H1 (cell line): ENCODE results near the gene PPP1R17. TPM values are rescaled to one million over a fixed set of nuclear protein-coding genes. Genes with fewer than 3 reads are reported as not detected.

Source experiments
- CTCF ChIA-PET: fragments of 300-600 bp; sonication (Branson Sonifier 250); formaldehyde crosslinking; loops from one replicate; lab custom pipeline; 2021; ENCODE audit not compliant: partially characterized antibody; lab: Charles Lee
- POLR2A ChIA-PET: fragments of 300-600 bp; sonication (Branson Sonifier 250); formaldehyde crosslinking; loops from one replicate; lab custom pipeline; 2021; ENCODE audit warnings: inconsistent platforms; ENCODE audit not compliant: partially characterized antibody; lab: Charles Lee
- DNase-seq, 2 experiments: peaks; one replicate each; pipeline versions ENCODE4 v3.0.0 to v3.0.0-alpha.2; 2010 to 2022; ENCODE audit warnings: low spot score in 2 of 2, low read depth in 1 of 2, mixed read lengths in 1 of 2
- FAIRE-seq: peaks from 2 replicates; lab custom pipeline; 2011; peaks lifted over from hg19 to GRCh38; lab: Jason Lieb, UNC
- H2AFZ ChIP-seq: 2 replicates; pipeline ENCODE4 v1.8.1; 2012; ENCODE audit warnings: low read length, inconsistent platforms
- H2AK5ac ChIP-seq: 2 replicates; pipeline ENCODE4 v1.6.1; 2013; ENCODE audit warnings: low read depth, low read length
- H2BK120ac ChIP-seq: replicated peaks from 2 replicates; pipeline ENCODE3; 2013; ENCODE audit warnings: low read depth, low read length, inconsistent platforms
- H2BK12ac ChIP-seq: 2 replicates; pipeline ENCODE4 v1.6.1; 2013; ENCODE audit warnings: low read depth, low read length
- H2BK15ac ChIP-seq: 2 replicates; pipeline ENCODE4 v1.6.1; 2013; ENCODE audit warnings: low read length
- H2BK20ac ChIP-seq: 2 replicates; pipeline ENCODE4 v1.6.1; 2013; ENCODE audit warnings: low read length
- H2BK5ac ChIP-seq: 2 replicates; pipeline ENCODE4 v1.6.1; 2013; ENCODE audit warnings: low read depth, low read length
- H3K14ac ChIP-seq: 2 replicates; pipeline ENCODE4 v1.6.1; 2013; ENCODE audit warnings: inconsistent platforms; ENCODE audit not compliant: insufficient read length
- H3K18ac ChIP-seq: 2 replicates; pipeline ENCODE4 v1.6.1; 2013; ENCODE audit warnings: low read length; ENCODE audit errors: extremely low read depth
- H3K23ac ChIP-seq: 2 replicates; pipeline ENCODE4 v1.6.1; 2013; ENCODE audit warnings: inconsistent platforms; ENCODE audit not compliant: insufficient read length
- H3K23me2 ChIP-seq: 2 replicates; pipeline ENCODE4 v1.6.1; 2013; ENCODE audit warnings: low read depth, low read length
- H3K27ac ChIP-seq: 2 replicates; pipeline ENCODE4 v1.6.1; 2011; ENCODE audit warnings: low read depth, low read length, inconsistent platforms
- H3K27me3 ChIP-seq, 4 experiments: replicated peaks in 1 of 4; 1 replicate in 1 of 4; 2 replicates in 3 of 4; pipeline versions ENCODE4 v1.6.1 to v1.8.1; 2011 to 2013; ENCODE audit warnings: low read length in 3 of 4, mild to moderate bottlenecking in 3 of 4, inconsistent platforms in 2 of 4, mixed read lengths in 2 of 4, moderate library complexity in 1 of 4; ENCODE audit not compliant: control insufficient read depth in 3 of 4, insufficient read depth in 3 of 4; ENCODE audit errors: extremely low read depth in 1 of 4
- H3K36me3 ChIP-seq, 4 experiments: 2 replicates each; pipeline versions ENCODE4 v1.6.1 to v1.8.1; 2011 to 2013; ENCODE audit warnings: mild to moderate bottlenecking in 4 of 4, low read length in 3 of 4, moderate library complexity in 2 of 4, control low read depth in 1 of 4, inconsistent platforms in 1 of 4; ENCODE audit not compliant: insufficient read depth in 4 of 4, control insufficient read depth in 2 of 4
- H3K4ac ChIP-seq: replicated peaks from 2 replicates; pipeline ENCODE3; 2013; ENCODE audit warnings: low read length, low read depth, mixed read lengths, inconsistent platforms; ENCODE audit not compliant: insufficient read length
- H3K4me1 ChIP-seq, 4 experiments: replicated peaks in 1 of 4; 1 replicate in 1 of 4; 2 replicates in 3 of 4; pipeline versions ENCODE4 v1.6.1 to v1.8.1; 2011 to 2013; ENCODE audit warnings: low read length in 3 of 4, inconsistent platforms in 2 of 4, mixed read lengths in 1 of 4; ENCODE audit not compliant: insufficient read depth in 4 of 4, control insufficient read depth in 3 of 4
- H3K4me2 ChIP-seq, 2 experiments: 2 replicates each; pipeline versions ENCODE4 v1.6.1 to v1.8.1; 2011 to 2013; ENCODE audit warnings: low read depth in 2 of 2, low read length in 2 of 2, control low read depth in 1 of 2, inconsistent platforms in 1 of 2, mild to moderate bottlenecking in 1 of 2; ENCODE audit not compliant: insufficient read depth in 1 of 2
- H3K4me3 ChIP-seq, 4 experiments: fragments of 200-600, 300-600 bp in 1 of 4; sonication (generic), shearing (Covaris generic), sonication (Bioruptor Twin) in 1 of 4; 2 replicates each; pipeline versions ENCODE4 v1.5.1 to v1.8.1; 2011 to 2016; ENCODE audit warnings: low read length in 4 of 4, low read depth in 3 of 4, control low read depth in 2 of 4, inconsistent platforms in 2 of 4, mild to moderate bottlenecking in 2 of 4, mixed read lengths in 1 of 4, moderate library complexity in 1 of 4; ENCODE audit not compliant: insufficient read depth in 2 of 4; ENCODE audit errors: extremely low read depth in 1 of 4
- H3K56ac ChIP-seq: replicated peaks from 2 replicates; pipeline ENCODE3; 2013; ENCODE audit warnings: low read depth, mild to moderate bottlenecking, mixed read lengths, low read length, inconsistent platforms; ENCODE audit not compliant: insufficient read length
- H3K79me1 ChIP-seq: 2 replicates; pipeline ENCODE4 v1.6.1; 2013; ENCODE audit warnings: low read depth, low read length, control low read depth
- H3K79me2 ChIP-seq, 2 experiments: 2 replicates each; pipeline versions ENCODE4 v1.6.1 to v1.8.1; 2012 to 2013; ENCODE audit warnings: low read length in 2 of 2, mild to moderate bottlenecking in 2 of 2, inconsistent platforms in 1 of 2; ENCODE audit not compliant: insufficient read depth in 2 of 2, control insufficient read depth in 1 of 2
- H3K9ac ChIP-seq, 4 experiments: replicated peaks in 1 of 4; 1 replicate in 1 of 4; 2 replicates in 3 of 4; pipeline versions ENCODE4 v1.6.1 to v1.8.1; 2011 to 2013; ENCODE audit warnings: low read depth in 3 of 4, low read length in 3 of 4, control low read depth in 2 of 4, mild to moderate bottlenecking in 2 of 4, moderate library complexity in 2 of 4, inconsistent platforms in 1 of 4; ENCODE audit errors: extremely low read depth in 1 of 4
- H3K9me3 ChIP-seq, 2 experiments: 2 replicates each; pipeline versions ENCODE4 v1.6.1 to v1.8.1; 2012 to 2013; ENCODE audit warnings: mild to moderate bottlenecking in 2 of 2, moderate library complexity in 2 of 2, control low read depth in 1 of 2, inconsistent platforms in 1 of 2, low read depth in 1 of 2, low read length in 1 of 2, mixed read lengths in 1 of 2; ENCODE audit not compliant: insufficient read depth in 2 of 2
- H4K20me1 ChIP-seq, 2 experiments: replicated peaks in 1 of 2; 2 replicates each; pipeline versions ENCODE3 to v1.8.1; 2011 to 2013; ENCODE audit warnings: inconsistent platforms in 2 of 2, low read length in 2 of 2, mild to moderate bottlenecking in 1 of 2; ENCODE audit not compliant: insufficient read depth in 2 of 2, control insufficient read depth in 1 of 2
- H4K5ac ChIP-seq: 2 replicates; pipeline ENCODE4 v1.6.1; 2013; ENCODE audit warnings: low read length, low read depth, mixed read lengths, inconsistent platforms; ENCODE audit not compliant: insufficient read length
- H4K8ac ChIP-seq: 2 replicates; pipeline ENCODE4 v1.8.0; 2013; ENCODE audit warnings: mild to moderate bottlenecking, moderate library complexity, low read length, inconsistent platforms; ENCODE audit not compliant: insufficient read depth; ENCODE audit errors: extremely low read depth
- H4K91ac ChIP-seq: replicated peaks from 2 replicates; pipeline ENCODE3; 2013; ENCODE audit warnings: low read length, mixed read lengths, inconsistent platforms; ENCODE audit not compliant: insufficient read length
- ASH2L ChIP-seq: fragments of 200-600, 300-600 bp; sonication (generic); IDR thresholded peaks from one replicate; pipeline ENCODE4 v1.7.1; 2017; ENCODE audit warnings: low read length
- CEBPB ChIP-seq: IDR thresholded peaks from 2 replicates; pipeline ENCODE4 v1.6.1; 2012; ENCODE audit warnings: low read depth, low read length
- GABPA ChIP-seq: IDR thresholded peaks from 2 replicates; pipeline ENCODE4 v1.6.1; 2011; ENCODE audit warnings: mild to moderate bottlenecking, low read length, moderate library complexity, borderline replicate concordance; ENCODE audit not compliant: insufficient read depth
- GTF2F1 ChIP-seq: IDR thresholded peaks from 2 replicates; pipeline ENCODE4 v1.6.1; 2012; ENCODE audit warnings: low read depth, low read length, improper control_type of control experiment, borderline replicate concordance
- HDAC2 ChIP-seq, 2 experiments: fragments of 300-600 bp in 1 of 2; sonication (generic) in 1 of 2; IDR thresholded peaks; 2 replicates each; pipeline ENCODE4 v1.6.1; 2011 to 2012; ENCODE audit warnings: low read depth in 2 of 2, low read length in 2 of 2, mild to moderate bottlenecking in 2 of 2, moderate library complexity in 2 of 2, borderline replicate concordance in 1 of 2, inconsistent platforms in 1 of 2
- JUN ChIP-seq: IDR thresholded peaks from 2 replicates; pipeline ENCODE4 v1.6.1; 2011; ENCODE audit warnings: low read depth, mild to moderate bottlenecking, improper control_type of control experiment, low read length
- NRF1 ChIP-seq: IDR thresholded peaks from 2 replicates; pipeline ENCODE4 v1.6.1; 2011; ENCODE audit warnings: mild to moderate bottlenecking, low read depth, low read length, improper control_type of control experiment
- PHF8 ChIP-seq: fragments of 200-600 bp; sonication (generic); conservative IDR thresholded peaks from 2 replicates; pipeline ENCODE4 v1.7.1; 2012; ENCODE audit warnings: low read depth, mild to moderate bottlenecking, inconsistent platforms, low read length, moderate library complexity
- RFX5 ChIP-seq: IDR thresholded peaks from 2 replicates; pipeline ENCODE4 v1.6.1; 2011; ENCODE audit warnings: low read depth, low read length, improper control_type of control experiment, borderline replicate concordance
- RNF2 ChIP-seq: fragments of 200-900, 300-1000 bp; sonication (generic); IDR thresholded peaks from 2 replicates; pipeline ENCODE4 v1.7.1; 2016; ENCODE audit warnings: borderline replicate concordance, low read depth, mild to moderate bottlenecking, antibody characterized with exemption, low read length; ENCODE audit not compliant: poor library complexity, severe bottlenecking; ENCODE audit errors: missing control alignments
- SIRT6 ChIP-seq: IDR thresholded peaks from one replicate; pipeline ENCODE4 v1.7.1; 2012; ENCODE audit warnings: low read length, inconsistent platforms
- SP4 ChIP-seq: IDR thresholded peaks from 2 replicates; pipeline ENCODE4 v1.6.1; 2012; ENCODE audit warnings: low read length, inconsistent platforms
- WGBS, 2 experiments: shearing (Covaris generic) in 1 of 2; methylation state at CpG; one replicate each; pipeline versions ENCODE4 v1.1.6 to v1.1.7; 2013 to 2015; ENCODE audit warnings: low lambda C conversion rate in 2 of 2, mixed read lengths in 2 of 2, inconsistent platforms in 1 of 2, low coverage in 1 of 2, missing lambda C conversion rate in 1 of 2; ENCODE audit not compliant: insufficient replicate concordance in 2 of 2, insufficient coverage in 1 of 2, insufficient read length in 1 of 2; ENCODE audit errors: extremely low coverage in 1 of 2, missing lambda C conversion rate in 1 of 2; 5-methylcytosine and 5-hydroxymethylcytosine counted together
- polyA plus RNA-seq, 7 experiments: library from polyadenylated mRNA; depleted of rRNA in 3 of 7; stranded (reverse) in 5 of 7; unstranded in 2 of 7; fragments of >200 nt in 5 of 7; fragments of 200-250 nt in 2 of 7; gene quantifications; 1 replicate in 5 of 7; 2 replicates in 1 of 7; 4 replicates in 1 of 7; pipeline versions ENCODE4 v1.2.1 to v1.2.3, GENCODE V29; 2011 to 2013; ENCODE audit warnings: missing spikeins in 2 of 7, mixed read lengths in 2 of 7
- total RNA-seq: library from RNA; stranded (reverse); fragmentation: NEBNext Ultra II Directional; extraction: Animal tissue kit (Norgen Biotek cat#: 25700); gene quantifications from 2 replicates; pipeline ENCODE4 v1.2.1, GENCODE V29; 2021
- TF ChIP-seq, protein P1 (sequence below): IDR thresholded peaks from 2 replicates; pipeline ENCODE4 v1.6.1; 2012; ENCODE audit warnings: inconsistent platforms

Gene PPP1R17
- total and polyA plus RNA-seq, 2 of the 8 experiments (the other 6 are each of a cell fraction or from before 2014, with no cell fraction given), result 1.5 to 2.5 TPM

DNA sequence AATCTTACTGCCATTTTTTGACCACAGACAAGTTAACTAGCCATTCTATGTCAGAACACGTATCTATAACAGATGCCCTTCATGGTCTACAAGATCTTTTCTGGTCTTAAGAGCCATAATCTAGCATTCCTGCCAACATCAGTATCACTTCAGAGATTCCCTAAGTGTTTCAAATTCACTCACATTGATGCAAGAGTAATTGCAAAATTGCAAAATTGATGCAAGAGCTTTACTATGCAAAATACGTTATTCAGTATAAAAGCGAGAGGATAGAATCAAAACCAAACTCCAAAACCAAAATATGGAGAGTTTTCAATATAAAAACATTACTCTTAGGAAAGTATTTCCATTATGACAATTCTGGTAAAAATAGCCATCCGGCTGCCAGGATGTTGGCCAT lies 38.1 kb upstream of the PPP1R17 start:
- H4K8ac ChIP-seq, result no peak overlapping the region
- H3K23me2 ChIP-seq, result no peaks in the 10 kb centered on the region; the same call in 1 of the 2 replicates
- H3K56ac ChIP-seq, result no peak overlapping the region
- H3K4ac ChIP-seq, result no peak overlapping the region
- H4K91ac ChIP-seq, result no peak overlapping the region
- 0 out of 2 replicates have a peak overlapping the region, but pooled peaks have one; percentile 0 for H2BK12ac ChIP-seq
- WGBS, 2 experiments, result 81% methylated on average over 4 of the region's 4 CpGs; no CpG with 5 or more reads in 1 of the 2 experiments
- no peaks in the 10 kb centered on the region for H3K9me3 ChIP-seq
- no peak overlapping the region for H2AK5ac ChIP-seq
- H2AFZ ChIP-seq, result no peak overlapping the region
- H2BK120ac ChIP-seq, result no peak overlapping the region
- no peak overlapping the region for H3K9ac ChIP-seq
- H3K4me1 ChIP-seq, result peaks cover 3 to 32% (median 16%) of the 10 kb centered on the region in 4 experiments; a peak in 4 of 7 replicates
- no peak overlapping the region for H3K4me2 ChIP-seq
- H3K14ac ChIP-seq, result no peak overlapping the region
- no peak overlapping the region for H2BK5ac ChIP-seq
- no peaks in the 10 kb centered on the region for H3K36me3 ChIP-seq
- H3K79me2 ChIP-seq, result no peaks in the 10 kb centered on the region
- no peak overlapping the region for H4K5ac ChIP-seq
- DNase-seq, result no peak
- no peaks in the 10 kb centered on the region for H4K20me1 ChIP-seq
- H3K27me3 ChIP-seq, result no peaks in the 10 kb centered on the region
- TF ChIP-seq HDAC2 (IDR thresholded peaks at IDR 0.05; ENCODE audit: borderline replicate concordance in 1 of 2, low read depth in 2 of 2, low read length in 2 of 2) (no peak), RFX5 (no peak), GABPA (no peak), RNF2 (no peak), GTF2F1 (no peak), PHF8 (no peak), SIRT6 (no peak), JUN (no peak), CEBPB (no peak), NRF1 (no peak), ASH2L (no peak), SP4 (no peak)
- TF ChIP-seq, protein P1, sequence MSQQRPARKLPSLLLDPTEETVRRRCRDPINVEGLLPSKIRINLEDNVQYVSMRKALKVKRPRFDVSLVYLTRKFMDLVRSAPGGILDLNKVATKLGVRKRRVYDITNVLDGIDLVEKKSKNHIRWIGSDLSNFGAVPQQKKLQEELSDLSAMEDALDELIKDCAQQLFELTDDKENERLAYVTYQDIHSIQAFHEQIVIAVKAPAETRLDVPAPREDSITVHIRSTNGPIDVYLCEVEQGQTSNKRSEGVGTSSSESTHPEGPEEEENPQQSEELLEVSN, result no peak
- TF ChIP-seq, all 59 proteins: peak for 0
- Histone ChIP-seq H2BK15ac (no peak overlapping the region), H3K18ac (no peak overlapping the region), H3K23ac (no peak overlapping the region), H2BK20ac (0 out of 2 replicates have a peak overlapping the region, but pooled peaks have one; percentile 10), H3K27ac (no peak overlapping the region), H3K79me1 (no peaks in the 10 kb centered on the region), H3K4me3 (no peak overlapping the region)
- CTCF ChIA-PET, result interaction anchor here (0.7 to 2.7 kb wide), 20 partner anchors 9 to 514 kb away, joined by 3 to 19 read pairs (median 5); partner anchors contain the start of gene PPP1R17
- POLR2A ChIA-PET, result no interaction called here
- FAIRE-seq, result no peak
